ENCODE measurements around the gene OR51E2. TPM values are rescaled to one million over a fixed set of nuclear protein-coding genes. Genes with fewer than 3 reads are reported as not detected.

The OR51E2 gene
- total RNA-seq, 4 donors from 2014 or later: 0.24 TPM; not detected in 3

GRCh38 chr11:4658629-4659445 lies 38.8 kb downstream of the OR51E2 start:
- ATAC-seq (no peak), DNase-seq (no peak)
- in situ Hi-C loops (cut with MboI; ENCODE audit: low sequenced_read_pairs in 4 of 4): no loop called here
- H3K9me3 ChIP-seq: no peaks in the 10 kb centered on the region
- no peak overlapping the region for H3K4me3 ChIP-seq
- peaks cover 0 to 4% of the 10 kb centered on the region in 2 donors for H3K4me1 ChIP-seq
- no peak for TF ChIP-seq CTCF (IDR thresholded peaks at IDR 0.05 in 4 of 5, conservative IDR thresholded peaks at IDR 0.05 in 1 of 5)
- no peak for TF ChIP-seq POLR2A (IDR thresholded peaks at IDR 0.05)
- no peaks in the 10 kb centered on the region for H3K36me3 ChIP-seq
- no peaks in the 10 kb centered on the region for H3K27me3 ChIP-seq
- H3K27ac ChIP-seq: no peak overlapping the region
- intact Hi-C loops (cut with DNase I; ENCODE audit: low total_unique reads): no loop called here

GRCh38 chr11:4654635-4655369 lies 42.9 kb downstream of the OR51E2 start:
- no peaks in the 10 kb centered on the region for H3K9me3 ChIP-seq
- ATAC-seq (no peak), DNase-seq (no peak)
- H3K27ac ChIP-seq: no peak overlapping the region
- no peak overlapping the region for H3K4me3 ChIP-seq
- in situ Hi-C loops (cut with MboI; ENCODE audit: low sequenced_read_pairs in 4 of 4) (no loop called here), intact Hi-C loops (cut with DNase I; ENCODE audit: low total_unique reads) (no loop called here)
- H3K4me1 ChIP-seq: peaks cover 0 to 4% of the 10 kb centered on the region in 2 donors
- H3K36me3 ChIP-seq: no peaks in the 10 kb centered on the region
- H3K27me3 ChIP-seq: no peaks in the 10 kb centered on the region
- TF ChIP-seq POLR2A (IDR thresholded peaks at IDR 0.05) (no peak), CTCF (IDR thresholded peaks at IDR 0.05 in 4 of 5, conservative IDR thresholded peaks at IDR 0.05 in 1 of 5) (no peak)

- ATAC-seq (no peak), DNase-seq (no peak)
- Histone ChIP-seq H3K9me3 (no peaks in the 10 kb centered on the region), H3K27ac (peak overlapping the region in 1 of 4 donors; percentile 54), H3K4me1 (peaks cover 15% of the 10 kb centered on the region in 2 donors), H3K27me3 (no peaks in the 10 kb centered on the region), H3K4me3 (no peak overlapping the region), H3K36me3 (no peaks in the 10 kb centered on the region)
- in situ Hi-C loops (cut with MboI; ENCODE audit: low sequenced_read_pairs in 4 of 4): loop anchor here in 2 of 4 donors (25.0 kb wide), 3 partner anchors 340 to 1165 kb away; partner anchors contain the start of genes OR51L1 (in 1 of the 2) and OR52N2 (in 1 of the 2)
- TF ChIP-seq CTCF (IDR thresholded peaks at IDR 0.05 in 4 of 5, conservative IDR thresholded peaks at IDR 0.05 in 1 of 5) (no peak), POLR2A (IDR thresholded peaks at IDR 0.05) (no peak)
- intact Hi-C loops (cut with DNase I; ENCODE audit: low total_unique reads): no loop called here
Observed at GRCh38 chr11:4647766-4648165, 49.9 kb downstream of the OR51E2 start.

GRCh38 chr11:4645974-4646373 lies 51.7 kb downstream of the OR51E2 start:
- Histone ChIP-seq H3K36me3 (no peaks in the 10 kb centered on the region), H3K9me3 (no peaks in the 10 kb centered on the region), H3K27ac (peak overlapping the region in 3 of 4 donors; percentile 18 to 43 (median 20)), H3K4me3 (peak overlapping the region in 1 of 4 donors; percentile 44), H3K27me3 (no peaks in the 10 kb centered on the region), H3K4me1 (peaks cover 15% of the 10 kb centered on the region in 2 donors)
- DNase-seq: no peak
- TF ChIP-seq CTCF (IDR thresholded peaks at IDR 0.05 in 4 of 5, conservative IDR thresholded peaks at IDR 0.05 in 1 of 5): no peak
- no peak for TF ChIP-seq POLR2A (IDR thresholded peaks at IDR 0.05)
- no peak for ATAC-seq
- in situ Hi-C loops (cut with MboI; ENCODE audit: low sequenced_read_pairs in 4 of 4): loop anchor here in 2 of 4 donors (25.0 kb wide), 3 partner anchors 341 to 1166 kb away; partner anchors contain the start of genes OR51L1 (in 1 of the 2) and OR52N2 (in 1 of the 2)
- intact Hi-C loops (cut with DNase I; ENCODE audit: low total_unique reads): no loop called here

Measured in gastrocnemius medialis (tissue), 4 donors.